Cardiac muscle cell (in vitro differentiated cells and primary cell): ENCODE results near the gene SOX13. TPM values are rescaled to one million over a fixed set of nuclear protein-coding genes. Genes with fewer than 3 reads are reported as not detected.

ENCODE experiments used
- DNase-seq, 2 donors: peaks; one replicate each; pipeline versions ENCODE4 v3.0.0 to v3.0.0-alpha.2; 2010 to 2017; ENCODE audit warnings: low read depth in 1 of 2, low spot score in 1 of 2
- H3K27ac ChIP-seq: fragments of 200-600 bp; sonication (generic); 2 replicates; pipeline ENCODE4 v1.5.1; 2016
- H3K27me3 ChIP-seq: fragments of 200-600 bp; sonication (generic); 2 replicates; pipeline ENCODE4 v1.6.0; 2016; ENCODE audit warnings: control low read depth
- H3K36me3 ChIP-seq: fragments of 200-600 bp; sonication (generic); 2 replicates; pipeline ENCODE4 v1.5.1; 2016; ENCODE audit warnings: control low read depth
- H3K4me1 ChIP-seq: fragments of 200-600 bp; sonication (generic); 2 replicates; pipeline ENCODE4 v1.8.1; 2017; ENCODE audit warnings: low read depth, mild to moderate bottlenecking, mixed run types
- H3K4me3 ChIP-seq: fragments of 200-600 bp; sonication (generic); 2 replicates; pipeline ENCODE4 v1.5.1; 2016; ENCODE audit warnings: mild to moderate bottlenecking
- H3K9me3 ChIP-seq: fragments of 200-600 bp; sonication (generic); 2 replicates; pipeline ENCODE4 v1.5.1; 2017; ENCODE audit warnings: low read depth, mild to moderate bottlenecking, control low read depth
- CTCF ChIP-seq: IDR thresholded peaks from 2 replicates; pipeline ENCODE4 v1.5.1; 2012; ENCODE audit warnings: low read depth, mild to moderate bottlenecking, low read length
- polyA plus RNA-seq: library from polyadenylated mRNA; unstranded; fragments of >200 nt; fragmentation: Nextera tagmentation; extraction: Ambion mirVana; gene quantifications from 2 replicates; pipeline ENCODE4 v1.2.1, GENCODE V29; 2016
- total RNA-seq: library from RNA; depleted of rRNA; stranded (reverse); fragments of >200 nt; gene quantifications from 2 replicates; pipeline ENCODE4 v1.2.3, GENCODE V29; 2016

The SOX13 gene
- total RNA-seq (33.8 and 39.7 TPM in 2 replicates), polyA plus RNA-seq (34.8 and 45.2 TPM in 2 replicates)

- H3K27ac ChIP-seq, result peak within 1 kb of the TSS; percentile 86
- H3K4me1 ChIP-seq, result peaks cover 14% of the 10 kb centered on the region
- H3K27me3 ChIP-seq, result no peaks in the 10 kb centered on the region
- H3K4me3 ChIP-seq, result peak within 1 kb of the TSS; percentile 75
- peak; percentile 86 to 94 for DNase-seq
- TF ChIP-seq CTCF, result peak; percentile 21
- no peaks in the 10 kb centered on the region for H3K9me3 ChIP-seq
- no peaks in the 10 kb centered on the region for H3K36me3 ChIP-seq
These were observed at the start of gene SOX13 for GRCh38 chr1:204072931-204073836. SOX13 (plus strand) TSS chr1:204073115; CDS start chr1:204112916, 39,801 bp downstream.

- no peaks in the 10 kb centered on the region for H3K4me1 ChIP-seq
- no peak overlapping the region for H3K27ac ChIP-seq
- H3K36me3 ChIP-seq, result no peaks in the 10 kb centered on the region
- no peak overlapping the region for H3K4me3 ChIP-seq
- H3K9me3 ChIP-seq, result no peaks in the 10 kb centered on the region
- TF ChIP-seq CTCF, result no peak
- no peak for DNase-seq
- no peaks in the 10 kb centered on the region for H3K27me3 ChIP-seq
These were observed 46.8 kb upstream of the SOX13 start for GRCh38 chr1:204025917-204026707.

- no peak for TF ChIP-seq CTCF
These were observed 45.5 kb upstream of the SOX13 start for GRCh38 chr1:204027446-204027845.

GRCh38 chr1:204029016-204029415 lies 43.9 kb upstream of the SOX13 start:
- no peak for TF ChIP-seq CTCF
- DNase-seq, result no peak
- Histone ChIP-seq H3K9me3 (no peaks in the 10 kb centered on the region), H3K27ac (no peak overlapping the region), H3K4me1 (no peaks in the 10 kb centered on the region), H3K27me3 (no peaks in the 10 kb centered on the region), H3K36me3 (no peaks in the 10 kb centered on the region), H3K4me3 (no peak overlapping the region)

More at GRCh38 chr1:204027446-204027845, 45.5 kb upstream of the SOX13 start:
- Histone ChIP-seq H3K9me3 (no peaks in the 10 kb centered on the region), H3K36me3 (no peaks in the 10 kb centered on the region), H3K4me1 (no peaks in the 10 kb centered on the region), H3K27ac (no peak overlapping the region), H3K4me3 (no peak overlapping the region), H3K27me3 (no peaks in the 10 kb centered on the region)
- DNase-seq, result no peak

- no peaks in the 10 kb centered on the region for H3K9me3 ChIP-seq
- DNase-seq, result no peak
- no peaks in the 10 kb centered on the region for H3K27me3 ChIP-seq
- H3K4me1 ChIP-seq, result no peaks in the 10 kb centered on the region
- H3K27ac ChIP-seq, result no peak overlapping the region
- no peaks in the 10 kb centered on the region for H3K36me3 ChIP-seq
- no peak for TF ChIP-seq CTCF
- H3K4me3 ChIP-seq, result no peak overlapping the region
These were observed 41.7 kb upstream of the SOX13 start for GRCh38 chr1:204031098-204031710.
